GM21825 (cell line): ENCODE results near the gene LZTFL1.

Experiments used
- ATAC-seq: cut with Tn5 transposase; IDR thresholded peaks from one replicate; pipeline ENCODE4 v1.9.1; 2021; ENCODE audit warnings: mild to moderate bottlenecking, moderate library complexity; ENCODE audit not compliant: unreplicated experiment

Gene LZTFL1

GRCh38 chr3:45787551-45787950 is 54.4 kb downstream of the LZTFL1 start:
- no peak for ATAC-seq

- no peak for ATAC-seq
Observed at GRCh38 chr3:45786801-45787495, 55.0 kb downstream of the LZTFL1 start.

GRCh38 chr3:45785605-45786150 is 56.2 kb downstream of the LZTFL1 start:
- no peak for ATAC-seq

- no peak for ATAC-seq
Observed at GRCh38 chr3:45783667-45784066, 58.3 kb downstream of the LZTFL1 start.

- ATAC-seq = no peak
Observed at GRCh38 chr3:45782381-45782780, 59.5 kb downstream of the LZTFL1 start.

GRCh38 chr3:45781841-45782240 is 60.1 kb downstream of the LZTFL1 start:
- no peak for ATAC-seq

- no peak for ATAC-seq
Observed at GRCh38 chr3:45781271-45781670, 60.6 kb downstream of the LZTFL1 start.

- no peak for ATAC-seq
Observed at GRCh38 chr3:45779746-45780735, 61.9 kb downstream of the LZTFL1 start.

GRCh38 chr3:45778761-45779201 is 63.1 kb downstream of the LZTFL1 start:
- ATAC-seq = no peak

GRCh38 chr3:45777746-45778386 is 64.1 kb downstream of the LZTFL1 start:
- no peak for ATAC-seq

- ATAC-seq = no peak
Observed at GRCh38 chr3:45777111-45777745, 64.7 kb downstream of the LZTFL1 start.

- ATAC-seq = no peak
Observed at GRCh38 chr3:45776611-45777010, 65.3 kb downstream of the LZTFL1 start.

GRCh38 chr3:45776301-45776595 is 65.7 kb downstream of the LZTFL1 start:
- ATAC-seq = no peak

GRCh38 chr3:45775571-45776300 is 66.2 kb downstream of the LZTFL1 start:
- no peak for ATAC-seq

- ATAC-seq = no peak
Observed at GRCh38 chr3:45774581-45775521, 67.1 kb downstream of the LZTFL1 start.

- no peak for ATAC-seq
Observed at GRCh38 chr3:45773714-45774449, 68.0 kb downstream of the LZTFL1 start.
